Measurements from ENCODE around the gene EFTUD2. TPM values are rescaled to one million over a fixed set of nuclear protein-coding genes. Genes with fewer than 3 reads are reported as not detected.

EFTUD2 gene
- 159 to 184 TPM (median 170 TPM) in 5 replicates for total RNA-seq (2022; extraction: Qiagen RNA extraction; ENCODE audit: low read depth)

DNA sequence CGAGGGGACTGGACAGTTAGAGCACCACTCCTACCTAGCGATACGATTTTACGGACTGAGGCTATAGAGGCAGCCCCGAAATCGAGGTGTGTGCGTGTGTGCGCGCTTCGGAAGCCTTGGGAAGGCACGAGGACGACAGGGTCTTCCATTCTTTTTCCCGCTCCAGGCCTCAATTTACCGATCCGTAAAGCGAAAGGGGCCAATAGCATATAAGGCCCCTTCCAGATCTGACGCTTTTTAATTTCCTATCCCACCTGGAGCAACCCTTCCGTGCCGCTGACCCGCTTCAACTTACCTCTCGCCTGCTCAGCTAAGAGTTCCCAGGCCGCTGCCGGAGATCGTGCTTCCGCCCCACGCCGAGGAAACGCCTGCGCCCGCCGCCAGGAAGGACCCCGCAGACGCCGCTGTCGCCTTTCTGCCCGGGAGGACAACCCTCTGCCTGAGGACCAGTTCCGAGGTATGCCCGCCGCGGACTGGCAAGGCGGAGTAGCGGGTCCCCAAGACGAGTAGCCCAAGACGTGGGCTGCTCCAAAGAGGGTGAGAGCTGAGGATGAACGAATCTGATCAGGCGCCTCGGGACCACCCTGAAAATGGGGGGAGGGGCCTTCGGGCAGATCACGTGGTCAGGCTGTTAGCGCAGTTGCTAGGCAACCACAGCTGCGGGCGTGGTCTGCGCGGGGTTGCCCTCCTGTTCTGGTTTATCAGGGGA is at the start of gene EFTUD2:
TSS of gene EFTUD2 (minus strand) at position 372 of the 709 bp plus-strand sequence. CDS start 4,924 bp downstream, outside the sequence.

GRCh38 chr17:44947461-44948314 is 48.4 kb upstream of the EFTUD2 start, which contains the start of gene KIF18B:
Gene KIF18B (minus strand): TSS chr17:44947773. CDS start chr17:44936344, 11,429 bp downstream.

GRCh38 chr17:44915321-44915726 is 16.1 kb upstream of the EFTUD2 start, which contains the start of gene GFAP:
Gene GFAP (minus strand): TSS chr17:44915500. CDS start chr17:44915486, 14 bp downstream.

GRCh38 chr17:44847586-44847985 is 51.7 kb downstream of the EFTUD2 start, which contains the start of gene HIGD1B:
Gene HIGD1B (plus strand): TSS chr17:44847883. CDS start chr17:44848153, 270 bp downstream.

GRCh38 chr17:44829523-44830358 is 69.5 kb downstream of the EFTUD2 start, which contains the start of gene GJC1:
Gene GJC1 (minus strand): TSS chr17:44830287. CDS start chr17:44805817, 24,470 bp downstream.

Other genes starting within 250 kb of the EFTUD2 start
- 2.0 to 4.7 TPM (median 3.6 TPM) in 5 replicates for gene MEIOC, start 243.0 kb downstream of the EFTUD2 start, total RNA-seq (2022; extraction: Qiagen RNA extraction; ENCODE audit: low read depth)
- gene CCDC43, start 209.7 kb downstream of the EFTUD2 start, total RNA-seq (2022; extraction: Qiagen RNA extraction; ENCODE audit: low read depth), result 27.6 to 35.2 TPM (median 31.4 TPM) in 5 replicates
- gene DBF4B, start 190.8 kb downstream of the EFTUD2 start, total RNA-seq (2022; extraction: Qiagen RNA extraction; ENCODE audit: low read depth), result 26.8 to 31.8 TPM (median 28.9 TPM) in 5 replicates
- gene ADAM11, start 140.5 kb downstream of the EFTUD2 start, total RNA-seq (2022; extraction: Qiagen RNA extraction; ENCODE audit: low read depth), result 1.9 to 2.7 TPM (median 2.1 TPM) in 5 replicates
- gene GJC1, start 69.2 kb downstream of the EFTUD2 start, total RNA-seq (2022; extraction: Qiagen RNA extraction; ENCODE audit: low read depth), result 34.3 to 45.2 TPM (median 42.8 TPM) in 5 replicates
- gene HIGD1B, start 51.6 kb downstream of the EFTUD2 start, total RNA-seq (2022; extraction: Qiagen RNA extraction; ENCODE audit: low read depth), result not detected in 5 replicates
- gene GFAP, start 16.1 kb upstream of the EFTUD2 start, total RNA-seq (2022; extraction: Qiagen RNA extraction; ENCODE audit: low read depth), result 0.44 to 2.4 TPM (median 0.71 TPM) in 5 replicates
- gene KIF18B, start 48.3 kb upstream of the EFTUD2 start, total RNA-seq (2022; extraction: Qiagen RNA extraction; ENCODE audit: low read depth), result 33.4 to 46.7 TPM (median 45.4 TPM) in 5 replicates
- 17.6 to 30.5 TPM (median 24.6 TPM) in 5 replicates for gene C1QL1, start 68.9 kb upstream of the EFTUD2 start, total RNA-seq (2022; extraction: Qiagen RNA extraction; ENCODE audit: low read depth)
- 18.0 to 24.0 TPM (median 20.5 TPM) in 5 replicates for gene DCAKD, start 152.2 kb upstream of the EFTUD2 start, total RNA-seq (2022; extraction: Qiagen RNA extraction; ENCODE audit: low read depth)
- 162 to 316 TPM (median 205 TPM) in 5 replicates for gene NMT1, start 161.9 kb upstream of the EFTUD2 start, total RNA-seq (2022; extraction: Qiagen RNA extraction; ENCODE audit: low read depth)
- 177 to 204 TPM (median 194 TPM) in 5 replicates for gene PLCD3, start 233.1 kb upstream of the EFTUD2 start, total RNA-seq (2022; extraction: Qiagen RNA extraction; ENCODE audit: low read depth)
- gene ACBD4, start 236.2 kb upstream of the EFTUD2 start, total RNA-seq (2022; extraction: Qiagen RNA extraction; ENCODE audit: low read depth), result 5.0 to 8.9 TPM (median 7.8 TPM) in 5 replicates
- 48.8 to 56.1 TPM (median 51.9 TPM) in 5 replicates for gene HEXIM1, start 249.0 kb upstream of the EFTUD2 start, total RNA-seq (2022; extraction: Qiagen RNA extraction; ENCODE audit: low read depth)

Data from A549 treated with DMSO at 1 μM for 4 hours (cell line).